PC-9 (cell line): ENCODE measurements around the gene ZNF839. TPM values are rescaled to one million over a fixed set of nuclear protein-coding genes. Genes with fewer than 3 reads are reported as not detected.
A peak's percentile ranks its signal among the peaks of the same experiment; 100 is the strongest.

Source experiments
- BruUV-seq: library from RNA; stranded (reverse); fragments of 400-500 nt; replicated peaks from 2 replicates; lab custom pipeline; 2021; lab: Mats Ljungman, UMichigan
- CTCF ChIA-PET: fragments of 300-600 bp; sonication (Branson Sonifier 250); formaldehyde crosslinking; loops from one replicate; lab custom pipeline; 2022; ENCODE audit warnings: antibody characterized with exemption; lab: Charles Lee
- POLR2A ChIA-PET: fragments of 300-600 bp; sonication (Branson Sonifier 250); formaldehyde crosslinking; loops from one replicate; lab custom pipeline; 2022; ENCODE audit warnings: antibody characterized with exemption; ENCODE audit not compliant: unreplicated experiment; lab: Charles Lee
- DNase-seq, 2 experiments: peaks; one replicate each; pipeline versions ENCODE4 v3.0.0 to v3.0.0-alpha.2; 2015 to 2022; ENCODE audit warnings: mixed read lengths in 1 of 2
- H2AFZ ChIP-seq: fragments of 200-600 bp; sonication (generic); 2 replicates; pipeline ENCODE4 v1.8.1; 2017; ENCODE audit warnings: antibody characterized with exemption
- H3F3A ChIP-seq: fragments of 200-600 bp; sonication (generic); 2 replicates; pipeline ENCODE4 v1.8.1; 2017; ENCODE audit warnings: antibody characterized with exemption, mild to moderate bottlenecking, low read depth; ENCODE audit not compliant: insufficient read depth
- H3K27ac ChIP-seq: fragments of 200-600 bp; sonication (generic); 2 replicates; pipeline ENCODE4 v1.6.1; 2016; ENCODE audit warnings: mixed run types
- H3K27me3 ChIP-seq: fragments of 200-600 bp; sonication (generic); 2 replicates; pipeline ENCODE4 v1.6.1; 2016; ENCODE audit warnings: low read depth, mixed run types; ENCODE audit not compliant: insufficient read depth
- H3K36me3 ChIP-seq: fragments of 200-600 bp; sonication (generic); 2 replicates; pipeline ENCODE4 v1.6.1; 2016; ENCODE audit warnings: low read depth, mixed run types
- H3K4me1 ChIP-seq: fragments of 200-600 bp; sonication (generic); replicated peaks from 2 replicates; pipeline ENCODE4 v1.6.1; 2016; ENCODE audit warnings: mixed run types; ENCODE audit not compliant: insufficient read depth
- H3K4me2 ChIP-seq: fragments of 200-600 bp; sonication (generic); 2 replicates; pipeline ENCODE4 v1.6.1; 2017; ENCODE audit warnings: mixed run types
- H3K4me3 ChIP-seq: fragments of 200-600 bp; sonication (generic); 2 replicates; pipeline ENCODE4 v1.6.1; 2016; ENCODE audit warnings: mixed run types
- H3K79me2 ChIP-seq: fragments of 200-600 bp; sonication (generic); 2 replicates; pipeline ENCODE4 v1.6.1; 2017; ENCODE audit warnings: low read depth, mixed run types
- H3K9me2 ChIP-seq: fragments of 200-600 bp; sonication (generic); 2 replicates; pipeline ENCODE4 v1.8.1; 2017; ENCODE audit warnings: mild to moderate bottlenecking; ENCODE audit not compliant: insufficient read depth
- H3K9me3 ChIP-seq: fragments of 200-600 bp; sonication (generic); 2 replicates; pipeline ENCODE4 v1.8.1; 2016; ENCODE audit warnings: low read depth; ENCODE audit not compliant: insufficient read depth
- H4K20me1 ChIP-seq: fragments of 200-600 bp; sonication (generic); 2 replicates; pipeline ENCODE4 v1.8.1; 2017; ENCODE audit not compliant: insufficient read depth
- CTCF ChIP-seq: fragments of 200-600 bp; sonication (generic); conservative IDR thresholded peaks from 2 replicates; pipeline ENCODE4 v1.6.1; 2017; ENCODE audit warnings: mixed run types, antibody characterized with exemption, mild to moderate bottlenecking, moderate library complexity
- EZH2 ChIP-seq: fragments of 200-600 bp; sonication (generic); IDR thresholded peaks from 2 replicates; pipeline ENCODE4 v1.8.0; 2017; ENCODE audit warnings: antibody characterized with exemption, low read depth
- intact Hi-C: fragments of 100-400 bp; cut with micrococcal nuclease; formaldehyde crosslinking; loops from one replicate; pipeline ENCODE4 v1.10.0; 2022; ENCODE audit not compliant: unreplicated experiment
- total RNA-seq: library from RNA; stranded (reverse); gene quantifications from 2 replicates; pipeline ENCODE4 v1.2.3, GENCODE V29; 2021

Gene ZNF839
- total RNA-seq, 1 experiment from 2014 or later, result 11.8 TPM

- intact Hi-C loops, result loop anchor here (2.0 to 10.0 kb wide), 4 partner anchors 191 to 612 kb away; partner anchors contain the start of gene ANKRD9
- Histone ChIP-seq H3K27me3 (no peaks in the 10 kb centered on the region), H3K4me2 (peak overlapping the region; percentile 78), H4K20me1 (no peaks in the 10 kb centered on the region), H3K9me3 (no peaks in the 10 kb centered on the region), H3K4me3 (peak overlapping the region; percentile 69), H3F3A (peaks cover 35% of the 10 kb centered on the region), H2AFZ (peak overlapping the region; percentile 76), H3K27ac (no peak overlapping the region), H3K79me2 (peaks cover 18% of the 10 kb centered on the region), H3K36me3 (no peaks in the 10 kb centered on the region), H3K9me2 (no peaks in the 10 kb centered on the region), H3K4me1 (peaks cover 42% of the 10 kb centered on the region)
- no peak for DNase-seq
- POLR2A ChIA-PET, result interaction anchor here (0.7 kb wide), 3 partner anchors 78 to 350 kb away, joined by 9 to 17 read pairs (median 11); no protein-coding TSS in a partner anchor
- no TSS peak for BruUV-seq
- CTCF ChIA-PET, result interaction anchor here (0.6 to 1.3 kb wide), 2 partner anchors 220 to 254 kb away, joined by 4 to 10 read pairs; no protein-coding TSS in a partner anchor
- no peak for TF ChIP-seq EZH2
- no peak for TF ChIP-seq CTCF
Measured at GRCh38 chr14:102316338-102316742, 3.2 kb upstream of the ZNF839 start.

DNA sequence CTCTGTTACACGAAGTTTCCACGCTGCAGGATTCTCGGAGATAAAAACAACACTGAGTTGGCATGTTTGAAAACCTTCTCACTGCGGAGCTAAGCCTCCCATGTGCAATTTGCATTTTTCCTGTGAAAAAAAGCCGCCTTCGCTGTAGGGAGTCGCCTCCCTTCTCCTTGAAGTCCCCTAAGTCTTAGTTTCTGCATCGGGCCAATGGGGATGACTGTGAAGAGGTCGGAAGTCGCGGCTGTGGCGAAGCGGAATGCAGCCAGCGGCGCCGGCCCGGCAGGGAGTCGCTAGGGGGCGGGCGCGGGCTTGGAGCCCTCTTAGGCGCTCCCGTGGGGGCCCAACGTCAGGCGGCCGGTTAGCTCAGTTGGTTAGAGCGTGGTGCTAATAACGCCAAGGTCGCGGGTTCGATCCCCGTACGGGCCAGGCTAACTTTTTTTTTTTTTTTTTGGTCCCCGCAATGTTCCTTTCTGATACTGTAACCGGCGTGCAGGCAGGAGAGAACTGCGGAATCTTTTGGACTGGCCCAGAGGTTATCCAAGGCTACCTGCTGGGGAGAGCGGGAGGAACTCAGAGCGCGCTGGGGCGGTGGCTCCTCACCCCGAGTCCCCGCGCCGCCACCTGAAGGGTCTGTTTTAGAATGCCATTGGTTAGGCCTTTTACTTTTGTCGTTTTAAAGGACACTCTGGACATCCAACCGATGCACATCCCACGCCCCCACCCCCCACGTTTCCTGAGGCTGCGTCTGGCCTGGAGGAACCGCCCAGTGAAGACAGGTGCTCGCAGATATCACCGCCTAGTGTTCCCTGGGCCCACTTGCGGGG, 2.6 kb upstream of the ZNF839 start:
- H3K4me3 ChIP-seq, result peak overlapping the region; percentile 69
- H4K20me1 ChIP-seq, result no peaks in the 10 kb centered on the region
- peaks cover 37% of the 10 kb centered on the region for H3F3A ChIP-seq
- DNase-seq, result peak; percentile 85 to 91
- H3K4me2 ChIP-seq, result peak overlapping the region; percentile 78
- H3K9me2 ChIP-seq, result no peaks in the 10 kb centered on the region
- no TSS peak for BruUV-seq
- no peaks in the 10 kb centered on the region for H3K9me3 ChIP-seq
- H3K79me2 ChIP-seq, result peaks cover 18% of the 10 kb centered on the region
- H3K36me3 ChIP-seq, result no peaks in the 10 kb centered on the region
- POLR2A ChIA-PET, result interaction anchor here (0.7 kb wide), 3 partner anchors 78 to 351 kb away, joined by 9 to 17 read pairs (median 11); no protein-coding TSS in a partner anchor
- peak overlapping the region; percentile 69 for H3K27ac ChIP-seq
- CTCF ChIA-PET, result no interaction called here
- TF ChIP-seq CTCF, result peak; percentile 43
- no peak for TF ChIP-seq EZH2
- intact Hi-C loops, result loop anchor here (2.0 to 10.0 kb wide), 4 partner anchors 190 to 612 kb away; partner anchors contain the start of gene ANKRD9
- H3K4me1 ChIP-seq, result peaks cover 42% of the 10 kb centered on the region
- peak overlapping the region; percentile 82 for H2AFZ ChIP-seq
- H3K27me3 ChIP-seq, result no peaks in the 10 kb centered on the region

DNA sequence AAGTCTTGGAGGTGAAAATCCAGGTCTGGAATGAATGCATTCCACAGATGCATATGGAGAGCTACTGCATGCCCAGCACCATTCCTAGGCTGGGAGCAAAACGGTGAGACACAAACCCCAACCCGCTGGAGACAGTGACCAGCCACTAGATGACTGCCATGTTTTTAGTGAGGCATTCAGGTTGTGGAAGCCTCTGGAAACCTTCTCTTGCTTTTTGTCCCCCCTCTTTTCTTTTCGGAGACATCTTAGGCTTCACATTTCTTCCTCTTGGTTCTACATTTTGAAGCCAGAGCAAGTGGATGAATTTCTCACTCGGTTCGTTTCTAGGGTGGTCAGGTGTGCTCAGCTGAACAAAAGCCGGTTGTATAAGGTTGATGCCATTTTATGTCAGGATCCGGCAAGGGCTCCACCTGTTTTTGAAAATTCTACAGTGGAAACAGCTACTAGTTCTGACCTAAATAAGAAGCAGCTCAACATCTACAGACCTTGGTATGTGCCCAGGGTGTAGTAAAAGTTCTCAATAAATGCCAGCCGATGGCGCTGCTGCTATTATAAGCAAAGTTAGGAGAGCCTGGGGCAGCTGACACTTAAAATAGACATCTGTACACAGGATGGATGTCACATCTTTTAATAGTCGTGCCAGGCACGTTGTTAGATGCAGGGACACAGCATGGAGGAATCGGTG, 1.8 kb upstream of the ZNF839 start:
- H3K9me3 ChIP-seq, result no peaks in the 10 kb centered on the region
- peaks cover 42% of the 10 kb centered on the region for H3K4me1 ChIP-seq
- ChIA-PET CTCF (no interaction called here), POLR2A (no interaction called here)
- peak; percentile 37 to 65 for DNase-seq
- H3K9me2 ChIP-seq, result no peaks in the 10 kb centered on the region
- no peaks in the 10 kb centered on the region for H4K20me1 ChIP-seq
- no TSS peak for BruUV-seq
- H3K27ac ChIP-seq, result peak overlapping the region; percentile 69
- H3K27me3 ChIP-seq, result no peaks in the 10 kb centered on the region
- H3K4me3 ChIP-seq, result peak overlapping the region; percentile 69
- H3K36me3 ChIP-seq, result no peaks in the 10 kb centered on the region
- H2AFZ ChIP-seq, result peak overlapping the region; percentile 82
- peaks cover 18% of the 10 kb centered on the region for H3K79me2 ChIP-seq
- peaks cover 44% of the 10 kb centered on the region for H3F3A ChIP-seq
- TF ChIP-seq CTCF (peak; percentile 49; the same call in 1 of the 2 replicates), EZH2 (no peak)
- intact Hi-C loops, result loop anchor here (2.0 to 10.0 kb wide), 4 partner anchors 190 to 613 kb away; partner anchors contain the start of gene ANKRD9
- H3K4me2 ChIP-seq, result peak overlapping the region; percentile 78
